ENCODE results near the gene NEAT1.

DNA sequence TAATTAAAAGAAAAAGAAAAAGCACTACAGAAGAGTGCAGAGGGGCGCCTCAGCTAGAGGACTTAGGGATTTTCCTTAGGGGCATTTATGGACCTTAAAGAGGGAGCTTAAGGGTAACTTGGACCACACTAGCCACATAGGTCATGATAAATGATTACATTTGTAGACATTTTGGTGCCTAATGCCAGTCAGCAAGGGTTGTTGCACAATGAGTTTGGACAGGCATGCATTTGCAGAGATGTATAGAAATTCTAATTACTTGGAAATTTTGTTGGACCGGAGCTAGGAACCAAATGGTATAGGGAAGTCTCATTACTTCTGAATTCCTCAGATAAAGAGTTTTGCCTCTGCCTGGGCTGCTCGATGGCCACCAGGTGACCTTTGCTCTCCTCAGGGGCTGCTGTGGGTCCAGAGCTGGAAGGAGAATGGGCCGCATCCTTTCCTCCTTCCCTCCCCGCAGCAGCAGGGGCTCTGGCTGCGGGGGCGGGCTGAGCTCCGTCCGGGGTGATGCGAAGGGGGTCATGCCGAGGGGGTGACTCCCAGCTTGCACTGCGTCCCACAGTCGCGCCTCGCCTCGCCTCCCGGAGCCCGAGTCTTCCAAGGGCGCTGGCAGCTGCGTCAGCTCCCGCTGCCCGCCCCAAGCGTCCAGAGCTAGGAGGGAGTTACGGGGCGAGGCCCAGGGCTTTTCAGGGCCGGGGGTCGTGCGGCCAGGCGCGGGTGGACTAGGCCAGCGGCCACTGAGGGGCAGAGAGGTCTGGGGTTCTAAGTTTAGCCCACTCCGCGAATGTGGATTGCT is 56.0 kb downstream of the NEAT1 start:
- TF ChIP-seq, protein P1, sequence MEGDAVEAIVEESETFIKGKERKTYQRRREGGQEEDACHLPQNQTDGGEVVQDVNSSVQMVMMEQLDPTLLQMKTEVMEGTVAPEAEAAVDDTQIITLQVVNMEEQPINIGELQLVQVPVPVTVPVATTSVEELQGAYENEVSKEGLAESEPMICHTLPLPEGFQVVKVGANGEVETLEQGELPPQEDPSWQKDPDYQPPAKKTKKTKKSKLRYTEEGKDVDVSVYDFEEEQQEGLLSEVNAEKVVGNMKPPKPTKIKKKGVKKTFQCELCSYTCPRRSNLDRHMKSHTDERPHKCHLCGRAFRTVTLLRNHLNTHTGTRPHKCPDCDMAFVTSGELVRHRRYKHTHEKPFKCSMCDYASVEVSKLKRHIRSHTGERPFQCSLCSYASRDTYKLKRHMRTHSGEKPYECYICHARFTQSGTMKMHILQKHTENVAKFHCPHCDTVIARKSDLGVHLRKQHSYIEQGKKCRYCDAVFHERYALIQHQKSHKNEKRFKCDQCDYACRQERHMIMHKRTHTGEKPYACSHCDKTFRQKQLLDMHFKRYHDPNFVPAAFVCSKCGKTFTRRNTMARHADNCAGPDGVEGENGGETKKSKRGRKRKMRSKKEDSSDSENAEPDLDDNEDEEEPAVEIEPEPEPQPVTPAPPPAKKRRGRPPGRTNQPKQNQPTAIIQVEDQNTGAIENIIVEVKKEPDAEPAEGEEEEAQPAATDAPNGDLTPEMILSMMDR (IDR thresholded peaks at IDR 0.05) = no peak
- peak; percentile 28 for TF ChIP-seq POLR2A (IDR thresholded peaks at IDR 0.05)
